Measurements from ENCODE around the gene RAPGEF1.

DNA sequence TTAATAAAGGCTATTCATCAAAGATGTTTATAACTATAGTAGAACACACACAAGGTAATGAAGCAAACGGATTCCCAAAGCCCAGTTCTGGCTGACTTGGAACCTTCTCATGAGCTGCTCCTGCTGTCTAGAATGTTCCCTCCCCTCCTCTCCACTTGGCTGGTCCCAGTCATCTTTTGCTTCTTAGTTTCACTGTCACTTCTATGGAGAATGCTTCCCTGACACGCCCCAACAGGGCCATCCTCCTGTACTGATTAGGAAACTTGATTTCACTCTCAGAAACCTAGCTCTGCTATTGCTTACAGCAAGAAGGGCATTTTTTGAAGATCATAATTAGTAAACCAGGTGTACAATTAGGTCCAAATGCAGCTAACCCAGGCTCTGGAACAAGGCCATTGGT, 3.2 kb upstream of the RAPGEF1 start:
- TF ChIP-seq, protein P1, sequence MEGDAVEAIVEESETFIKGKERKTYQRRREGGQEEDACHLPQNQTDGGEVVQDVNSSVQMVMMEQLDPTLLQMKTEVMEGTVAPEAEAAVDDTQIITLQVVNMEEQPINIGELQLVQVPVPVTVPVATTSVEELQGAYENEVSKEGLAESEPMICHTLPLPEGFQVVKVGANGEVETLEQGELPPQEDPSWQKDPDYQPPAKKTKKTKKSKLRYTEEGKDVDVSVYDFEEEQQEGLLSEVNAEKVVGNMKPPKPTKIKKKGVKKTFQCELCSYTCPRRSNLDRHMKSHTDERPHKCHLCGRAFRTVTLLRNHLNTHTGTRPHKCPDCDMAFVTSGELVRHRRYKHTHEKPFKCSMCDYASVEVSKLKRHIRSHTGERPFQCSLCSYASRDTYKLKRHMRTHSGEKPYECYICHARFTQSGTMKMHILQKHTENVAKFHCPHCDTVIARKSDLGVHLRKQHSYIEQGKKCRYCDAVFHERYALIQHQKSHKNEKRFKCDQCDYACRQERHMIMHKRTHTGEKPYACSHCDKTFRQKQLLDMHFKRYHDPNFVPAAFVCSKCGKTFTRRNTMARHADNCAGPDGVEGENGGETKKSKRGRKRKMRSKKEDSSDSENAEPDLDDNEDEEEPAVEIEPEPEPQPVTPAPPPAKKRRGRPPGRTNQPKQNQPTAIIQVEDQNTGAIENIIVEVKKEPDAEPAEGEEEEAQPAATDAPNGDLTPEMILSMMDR (IDR thresholded peaks at IDR 0.05; ENCODE audit: insufficient read depth, low read depth, low read length) = no peak
- TF ChIP-seq EZH2 (IDR thresholded peaks at IDR 0.05; ENCODE audit: insufficient read depth, low read length) = no peak

Measured in astrocyte (in vitro differentiated cells and primary cell).